ENCODE results near the gene SLAIN2. TPM values are rescaled to one million over a fixed set of nuclear protein-coding genes. Genes with fewer than 3 reads are reported as not detected.

SLAIN2 gene
- total RNA-seq, 4 donors from 2014 or later = 68.4 to 238 (median 115) TPM

- Histone ChIP-seq H3K4me3 (peak overlapping the region; percentile 97), H3K36me3 (no peaks in the 10 kb centered on the region), H3K27me3 (no peaks in the 10 kb centered on the region), H3K9me3 (no peaks in the 10 kb centered on the region), H3K27ac (peak overlapping the region in 3 of 4 donors; percentile 17 to 99 (median 99)), H3K4me1 (peaks cover 0 to 67% (median 8%) of the 10 kb centered on the region in 3 donors)
- 8 to 16% methylated on average over 3 of the region's 3 CpGs for WGBS, 2 donors (ENCODE audit: low coverage in 1 of 2)
- ATAC-seq = no peak
- TF ChIP-seq CTCF (IDR thresholded peaks at IDR 0.05) = no peak
Measured at GRCh38 chr4:48343035-48343434, 1.7 kb downstream of the SLAIN2 start.

GRCh38 chr4:48343551-48343950, 2.2 kb downstream of the SLAIN2 start:
- ATAC-seq = no peak
- Histone ChIP-seq H3K9me3 (no peaks in the 10 kb centered on the region), H3K27ac (peak overlapping the region in 3 of 4 donors; percentile 17 to 99 (median 99)), H3K4me3 (peak overlapping the region in 1 of 2 donors; percentile 97), H3K4me1 (peaks cover 0 to 72% (median 8%) of the 10 kb centered on the region in 3 donors), H3K27me3 (no peaks in the 10 kb centered on the region), H3K36me3 (no peaks in the 10 kb centered on the region)
- 25 to 53% methylated on average over 1 of the region's 1 CpG for WGBS, 2 donors (ENCODE audit: low coverage in 1 of 2)
- TF ChIP-seq CTCF (IDR thresholded peaks at IDR 0.05) (no peak), EP300 (IDR thresholded peaks at IDR 0.05) (no peak), POLR2A (IDR thresholded peaks at IDR 0.05) (no peak), POLR2AphosphoS5 (IDR thresholded peaks at IDR 0.05) (no peak)

- Histone ChIP-seq H3K27me3 (no peaks in the 10 kb centered on the region), H3K4me1 (peaks cover 3 to 85% (median 8%) of the 10 kb centered on the region in 3 donors), H3K4me3 (no peak overlapping the region), H3K27ac (no peak overlapping the region), H3K36me3 (no peaks in the 10 kb centered on the region), H3K9me3 (no peaks in the 10 kb centered on the region)
- ATAC-seq = no peak
- WGBS, 2 donors (ENCODE audit: low coverage in 1 of 2) = 83 to 90% methylated on average over 3 of the region's 3 CpGs
- no peak for TF ChIP-seq POLR2A (IDR thresholded peaks at IDR 0.05)
- no peak for TF ChIP-seq CTCF (IDR thresholded peaks at IDR 0.05)
- no peak for TF ChIP-seq EP300 (IDR thresholded peaks at IDR 0.05)
- no peak for TF ChIP-seq POLR2AphosphoS5 (IDR thresholded peaks at IDR 0.05)
Measured at GRCh38 chr4:48345542-48345941, 4.2 kb downstream of the SLAIN2 start.

- H3K9me3 ChIP-seq = no peaks in the 10 kb centered on the region
- no peak for ATAC-seq
- TF ChIP-seq EP300 (IDR thresholded peaks at IDR 0.05) = no peak
- no peak for TF ChIP-seq POLR2A (IDR thresholded peaks at IDR 0.05)
- TF ChIP-seq CTCF (IDR thresholded peaks at IDR 0.05) = no peak
- TF ChIP-seq POLR2AphosphoS5 (IDR thresholded peaks at IDR 0.05) = no peak
- no peaks in the 10 kb centered on the region for H3K27me3 ChIP-seq
- H3K27ac ChIP-seq = no peak overlapping the region
- H3K36me3 ChIP-seq = no peaks in the 10 kb centered on the region
- no peak overlapping the region for H3K4me3 ChIP-seq
- H3K4me1 ChIP-seq = peaks cover 3 to 95% (median 8%) of the 10 kb centered on the region in 3 donors
Measured at GRCh38 chr4:48346594-48346993, 5.3 kb downstream of the SLAIN2 start.

GRCh38 chr4:48347282-48347921, 6.1 kb downstream of the SLAIN2 start:
- no peak for TF ChIP-seq CTCF (IDR thresholded peaks at IDR 0.05)
- TF ChIP-seq POLR2A (IDR thresholded peaks at IDR 0.05) = no peak
- TF ChIP-seq POLR2AphosphoS5 (IDR thresholded peaks at IDR 0.05) = no peak
- no peak for TF ChIP-seq EP300 (IDR thresholded peaks at IDR 0.05)
- Histone ChIP-seq H3K27me3 (no peaks in the 10 kb centered on the region), H3K27ac (no peak overlapping the region), H3K4me3 (no peak overlapping the region), H3K4me1 (peaks cover 3 to 96% (median 8%) of the 10 kb centered on the region in 3 donors), H3K36me3 (no peaks in the 10 kb centered on the region), H3K9me3 (no peaks in the 10 kb centered on the region)
- no peak for ATAC-seq
- 92 to 93% methylated on average over 5 of the region's 7 CpGs for WGBS, 2 donors (ENCODE audit: low coverage in 1 of 2)
